Skeletal muscle satellite cell (primary cell): ENCODE data around the gene ZFP62.
A peak's percentile ranks its signal among the peaks of the same experiment; 100 is the strongest.

Experiments used
- H3K27me3 ChIP-seq: 2 replicates; pipeline ENCODE4 v1.7.0; 2013; ENCODE audit warnings: low read length; ENCODE audit not compliant: control insufficient read depth, insufficient read depth
- H3K36me3 ChIP-seq: 2 replicates; pipeline ENCODE4 v1.7.0; 2013; ENCODE audit warnings: mild to moderate bottlenecking, control low read depth, low read length; ENCODE audit not compliant: insufficient read depth
- H3K4me1 ChIP-seq: 2 replicates; pipeline ENCODE4 v1.7.0; 2013; ENCODE audit warnings: low read length; ENCODE audit not compliant: control insufficient read depth, insufficient read depth
- H3K4me2 ChIP-seq: 2 replicates; pipeline ENCODE4 v1.7.0; 2013; ENCODE audit warnings: mild to moderate bottlenecking, low read length
- H3K4me3 ChIP-seq: 2 replicates; pipeline ENCODE4 v1.7.0; 2013; ENCODE audit warnings: low read length
- H3K9ac ChIP-seq: 2 replicates; pipeline ENCODE4 v1.7.0; 2013; ENCODE audit warnings: mild to moderate bottlenecking, low read depth, low read length, moderate library complexity
- H3K9me3 ChIP-seq: replicated peaks from 2 replicates; pipeline ENCODE4 v1.7.0; 2013; ENCODE audit warnings: mild to moderate bottlenecking, control low read depth, low read length

The ZFP62 gene

DNA sequence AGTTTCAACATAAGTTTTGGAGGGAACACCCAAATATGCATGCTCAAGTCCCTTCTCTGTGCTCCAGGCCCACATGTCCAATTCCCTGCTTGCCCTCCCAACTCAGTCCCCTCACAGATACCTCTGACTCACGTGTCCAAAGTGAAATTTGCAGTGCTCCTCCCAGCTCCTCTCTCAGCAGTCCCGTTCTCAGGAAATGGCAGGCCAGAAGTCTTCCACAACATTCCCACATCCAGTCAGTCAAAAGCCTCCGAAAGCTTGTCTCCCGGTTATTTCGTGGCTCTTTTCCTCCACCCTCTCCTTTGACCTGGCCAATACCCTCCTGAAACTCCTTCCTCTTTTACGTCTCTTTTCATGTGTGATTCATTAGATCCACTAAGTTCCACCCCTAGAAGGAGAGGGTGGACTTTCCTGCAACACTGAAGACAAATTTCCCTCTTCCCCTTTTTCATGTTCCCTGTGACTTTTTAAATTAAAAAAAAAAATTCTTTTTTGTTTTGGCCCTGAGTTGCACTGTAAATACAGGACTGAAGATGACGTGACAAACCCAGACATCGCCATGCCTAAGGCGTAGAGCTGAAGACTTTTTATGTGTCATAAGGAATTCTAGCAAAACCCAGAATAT is 45.7 kb downstream of the ZFP62 start:
- H3K9me3 ChIP-seq: no peaks in the 10 kb centered on the region
- H3K9ac ChIP-seq: no peak overlapping the region
- H3K4me1 ChIP-seq: peaks cover 16% of the 10 kb centered on the region

DNA sequence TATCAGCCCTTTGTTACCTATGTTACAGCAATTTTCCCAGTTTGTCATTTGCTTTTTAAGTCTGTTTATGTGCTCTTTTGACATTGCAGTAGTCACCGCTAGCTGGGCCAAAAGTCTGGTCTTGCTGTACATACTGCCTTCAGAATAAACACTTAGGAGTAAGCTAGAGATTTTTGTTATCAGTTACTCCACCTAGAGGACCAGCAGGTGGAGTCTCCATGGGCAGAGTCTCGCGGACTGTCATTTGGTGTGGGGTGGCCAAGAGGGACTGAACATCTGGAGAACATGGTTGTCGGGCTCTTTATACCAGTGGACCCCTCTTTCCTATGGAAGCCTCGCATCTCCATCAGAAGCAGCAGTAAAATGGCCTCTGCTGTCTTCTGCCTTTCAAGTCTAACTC is 47.7 kb downstream of the ZFP62 start:
- H3K4me3 ChIP-seq: no peak overlapping the region
- H3K9ac ChIP-seq: no peak overlapping the region
- no peaks in the 10 kb centered on the region for H3K27me3 ChIP-seq
- H3K9me3 ChIP-seq: no peaks in the 10 kb centered on the region
- H3K4me2 ChIP-seq: no peak overlapping the region
- no peaks in the 10 kb centered on the region for H3K36me3 ChIP-seq
- peaks cover 22% of the 10 kb centered on the region for H3K4me1 ChIP-seq

More for the DNA sequence above, 45.7 kb downstream of the ZFP62 start:
- H3K4me3 ChIP-seq: no peak overlapping the region
- no peaks in the 10 kb centered on the region for H3K36me3 ChIP-seq
- no peaks in the 10 kb centered on the region for H3K27me3 ChIP-seq
- no peak overlapping the region for H3K4me2 ChIP-seq

DNA sequence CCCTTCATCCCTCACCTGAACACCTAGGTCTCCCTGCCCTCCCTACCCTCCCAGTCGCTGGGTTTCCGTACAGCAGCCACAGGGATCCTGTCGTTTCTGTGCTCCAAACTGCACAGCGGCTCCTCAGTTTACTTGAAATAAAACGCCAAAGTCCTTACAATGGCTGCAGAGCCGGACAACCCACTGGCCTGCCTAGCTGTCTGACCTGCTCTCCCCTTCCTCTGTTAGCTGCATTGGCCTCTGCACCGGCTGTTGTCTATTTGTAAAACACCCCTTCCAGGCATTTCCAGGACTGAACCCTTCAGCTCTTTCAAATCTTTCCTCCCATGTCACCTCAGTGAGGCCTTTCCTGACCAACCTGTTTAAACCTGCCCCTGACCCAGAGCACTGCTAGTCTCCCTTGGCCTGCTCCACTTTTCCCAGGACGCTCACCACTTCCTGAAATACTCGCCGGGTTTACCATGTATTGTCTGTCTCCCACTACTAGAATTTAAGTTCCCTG is 49.4 kb downstream of the ZFP62 start:
- Histone ChIP-seq H3K27me3 (no peaks in the 10 kb centered on the region), H3K4me3 (peak overlapping the region; percentile 85), H3K9ac (no peak overlapping the region), H3K36me3 (no peaks in the 10 kb centered on the region), H3K4me1 (peaks cover 32% of the 10 kb centered on the region), H3K4me2 (peak overlapping the region; percentile 84), H3K9me3 (no peaks in the 10 kb centered on the region)

DNA sequence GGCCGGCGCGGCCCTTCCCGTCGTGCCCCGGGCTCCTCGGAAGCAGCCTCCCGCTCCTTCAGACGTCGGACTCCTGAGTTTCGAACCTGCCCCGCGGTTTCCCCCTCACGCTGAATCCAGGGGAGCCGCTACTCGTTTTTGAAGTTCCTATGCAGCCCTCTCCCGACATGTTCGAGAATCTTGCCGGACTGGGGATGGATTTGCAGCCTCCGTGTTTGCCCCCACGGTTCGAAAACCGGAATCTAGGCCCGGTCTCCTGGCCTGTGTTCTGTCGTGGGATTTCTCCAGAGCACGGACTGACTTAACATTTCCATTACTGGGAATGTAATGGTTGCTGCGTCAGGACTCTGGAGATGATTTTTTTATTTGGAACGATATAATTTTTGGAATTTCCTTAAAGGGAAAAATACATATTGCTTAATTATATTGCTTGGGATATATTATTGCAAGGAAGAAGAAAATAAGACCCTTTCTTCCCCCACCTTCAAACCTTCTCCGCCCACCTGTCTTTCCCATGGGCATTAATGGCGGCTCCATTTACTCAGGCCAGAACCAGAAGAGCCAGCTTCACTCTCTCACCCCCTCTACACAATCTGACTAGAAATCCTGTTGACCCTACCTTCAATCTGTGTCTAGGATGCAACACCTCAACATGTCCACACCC is 50.0 kb downstream of the ZFP62 start:
- Histone ChIP-seq H3K9ac (peak overlapping the region; percentile 93), H3K36me3 (no peaks in the 10 kb centered on the region), H3K4me3 (peak overlapping the region; percentile 85), H3K27me3 (no peaks in the 10 kb centered on the region), H3K4me2 (peak overlapping the region; percentile 84), H3K9me3 (no peaks in the 10 kb centered on the region), H3K4me1 (peaks cover 32% of the 10 kb centered on the region)

DNA sequence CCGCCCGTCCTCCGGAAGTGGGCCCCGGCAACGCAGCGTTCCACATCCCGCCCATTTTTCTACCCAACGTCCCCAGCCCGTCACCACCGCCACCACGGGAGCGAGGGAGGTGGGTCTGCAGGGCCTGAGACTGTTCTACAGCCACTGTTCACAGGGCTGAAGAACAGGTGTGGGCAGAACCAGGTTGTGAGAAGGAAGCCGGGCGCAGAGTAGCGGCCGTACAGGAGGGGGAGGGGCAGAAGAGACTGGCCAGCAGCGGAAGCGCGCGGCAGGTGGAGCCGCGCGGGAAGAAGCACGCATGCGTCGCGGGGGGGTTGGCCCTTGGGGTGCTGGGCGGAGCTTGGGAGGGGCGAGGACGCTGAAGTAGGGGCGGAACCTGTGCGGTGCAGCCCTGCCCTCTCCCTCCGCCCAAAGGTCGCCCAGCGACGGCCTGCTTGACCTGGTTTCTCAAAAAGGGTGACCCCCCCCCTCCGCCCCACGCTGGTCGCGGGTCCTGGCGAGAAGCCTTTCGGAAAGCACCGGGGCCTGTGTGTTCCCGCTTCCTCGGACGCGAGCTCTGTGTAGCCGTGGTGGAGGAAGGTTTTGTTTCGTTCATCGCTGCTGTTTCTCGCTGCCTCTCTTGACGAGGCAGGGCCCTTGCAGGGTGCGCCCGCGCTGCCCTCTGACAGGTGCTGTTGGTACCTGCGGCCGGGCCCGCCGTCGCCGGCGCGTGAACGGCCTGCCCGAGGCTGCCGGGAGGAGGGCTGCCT is 50.7 kb downstream of the ZFP62 start:
- Histone ChIP-seq H3K9me3 (no peaks in the 10 kb centered on the region), H3K4me1 (peaks cover 32% of the 10 kb centered on the region), H3K27me3 (no peaks in the 10 kb centered on the region), H3K4me3 (peak overlapping the region; percentile 85), H3K9ac (peak overlapping the region; percentile 93), H3K4me2 (peak overlapping the region; percentile 84), H3K36me3 (no peaks in the 10 kb centered on the region)

DNA sequence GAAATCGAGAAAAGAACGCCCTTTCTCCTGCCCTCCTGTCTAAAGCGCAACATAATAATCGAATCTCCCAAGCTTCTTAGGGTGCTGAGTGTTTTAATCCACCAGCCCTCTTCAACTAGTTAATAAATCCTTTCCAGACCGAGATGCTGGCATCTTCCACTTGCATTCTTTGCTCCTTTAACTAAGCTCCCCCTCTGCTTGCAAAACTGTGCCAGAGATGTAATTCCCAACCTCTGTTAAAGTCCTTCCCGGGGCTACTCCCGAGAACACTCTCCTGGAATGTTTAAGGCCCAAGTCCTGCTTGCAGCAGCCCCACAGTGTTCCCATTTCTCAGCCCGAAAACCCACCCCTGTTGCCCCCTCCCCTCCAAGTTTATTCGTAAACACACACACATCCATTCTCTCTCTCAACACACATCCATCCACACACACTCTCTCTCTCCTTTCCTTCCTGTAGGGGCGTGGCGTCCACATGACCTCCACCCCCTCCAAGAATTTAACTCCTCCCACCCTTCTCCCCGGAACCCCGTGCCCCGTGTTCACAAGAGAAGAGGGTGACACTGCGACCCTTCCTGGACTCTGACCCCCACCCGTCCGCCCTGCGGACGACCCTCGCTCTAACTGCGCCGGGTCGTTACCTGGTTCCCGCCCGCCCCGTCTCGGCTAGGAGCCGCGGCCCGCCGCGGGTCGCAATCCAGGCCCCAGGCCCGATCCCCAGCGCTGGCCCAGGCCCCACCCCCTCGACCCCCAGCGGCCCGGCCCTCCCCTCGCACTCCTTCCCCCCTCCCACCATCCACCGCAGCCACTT is 51.5 kb downstream of the ZFP62 start:
- peak overlapping the region; percentile 84 for H3K4me2 ChIP-seq
- H3K4me3 ChIP-seq: peak overlapping the region; percentile 85
- H3K4me1 ChIP-seq: peaks cover 32% of the 10 kb centered on the region
- no peaks in the 10 kb centered on the region for H3K9me3 ChIP-seq
- no peaks in the 10 kb centered on the region for H3K27me3 ChIP-seq
- H3K36me3 ChIP-seq: no peaks in the 10 kb centered on the region
- peak overlapping the region; percentile 93 for H3K9ac ChIP-seq

DNA sequence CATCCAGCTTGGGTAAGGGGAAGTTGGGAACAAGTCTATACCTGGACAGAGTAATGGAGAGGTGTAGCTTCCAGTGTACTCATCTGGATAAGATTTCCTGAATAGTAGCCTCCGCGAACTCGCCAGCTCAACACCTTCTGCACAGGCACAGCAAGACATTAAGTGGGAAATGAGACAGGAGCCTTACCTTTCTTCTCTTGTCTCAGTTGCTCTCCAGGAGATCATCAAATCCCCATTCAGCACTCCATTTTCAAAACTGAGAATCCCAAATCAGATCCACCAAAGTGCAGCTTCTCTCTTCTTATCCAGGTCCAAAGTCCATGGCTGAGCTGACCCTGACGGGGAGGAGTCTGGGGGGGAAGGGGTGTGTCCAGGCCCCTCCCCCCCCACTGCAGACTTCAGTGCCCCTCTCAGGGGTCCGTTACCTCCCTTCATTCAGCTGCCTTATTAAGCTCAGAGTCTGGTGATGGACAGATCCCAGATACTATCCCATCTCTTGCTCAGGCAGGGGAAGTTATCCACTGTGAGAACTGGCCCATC is 52.5 kb downstream of the ZFP62 start:
- peak overlapping the region; percentile 85 for H3K4me3 ChIP-seq
- H3K9me3 ChIP-seq: no peaks in the 10 kb centered on the region
- peaks cover 43% of the 10 kb centered on the region for H3K4me1 ChIP-seq
- no peaks in the 10 kb centered on the region for H3K36me3 ChIP-seq
- H3K27me3 ChIP-seq: no peaks in the 10 kb centered on the region
- peak overlapping the region; percentile 93 for H3K9ac ChIP-seq
- peak overlapping the region; percentile 84 for H3K4me2 ChIP-seq

DNA sequence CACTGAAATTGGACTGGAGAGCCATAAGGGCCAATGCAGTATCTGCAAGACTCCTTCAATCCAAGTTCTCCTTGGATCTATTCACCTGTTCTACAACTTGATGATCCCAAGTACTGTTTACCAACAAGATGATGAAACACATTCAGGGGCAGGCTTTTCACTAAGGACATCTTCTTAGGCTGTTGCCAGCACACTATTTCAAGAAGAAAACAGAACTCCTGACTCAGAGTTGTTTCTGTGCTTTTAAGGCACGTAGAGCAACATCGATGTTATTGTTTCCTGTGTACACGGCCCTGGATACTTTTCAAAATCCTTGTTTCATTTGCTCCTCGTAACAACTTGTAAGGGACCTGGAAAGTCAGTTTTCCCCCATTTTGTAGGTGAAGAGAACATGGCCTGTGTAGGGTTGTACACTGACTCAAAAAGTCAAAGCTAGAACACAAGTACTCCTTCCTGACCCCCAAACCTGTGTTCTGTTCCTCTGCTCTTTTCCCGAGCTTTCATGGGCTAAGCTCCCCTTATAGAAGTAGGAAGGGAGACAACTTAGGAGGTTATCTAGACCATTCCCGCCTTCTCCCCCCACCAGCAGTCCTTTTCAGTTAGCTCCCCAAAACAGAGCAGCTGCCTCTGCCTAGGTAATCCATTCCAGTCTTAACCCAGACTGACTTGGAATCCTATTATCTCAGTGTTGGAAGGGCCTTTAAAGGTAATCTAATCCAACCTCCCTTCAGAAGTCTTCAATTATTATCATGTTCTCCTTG is 53.2 kb downstream of the ZFP62 start:
- no peaks in the 10 kb centered on the region for H3K36me3 ChIP-seq
- H3K27me3 ChIP-seq: no peaks in the 10 kb centered on the region
- peak overlapping the region; percentile 25 for H3K9ac ChIP-seq
- peak overlapping the region; percentile 84 for H3K4me2 ChIP-seq
- H3K4me1 ChIP-seq: peaks cover 49% of the 10 kb centered on the region
- H3K9me3 ChIP-seq: no peaks in the 10 kb centered on the region
- H3K4me3 ChIP-seq: peak overlapping the region; percentile 85

DNA sequence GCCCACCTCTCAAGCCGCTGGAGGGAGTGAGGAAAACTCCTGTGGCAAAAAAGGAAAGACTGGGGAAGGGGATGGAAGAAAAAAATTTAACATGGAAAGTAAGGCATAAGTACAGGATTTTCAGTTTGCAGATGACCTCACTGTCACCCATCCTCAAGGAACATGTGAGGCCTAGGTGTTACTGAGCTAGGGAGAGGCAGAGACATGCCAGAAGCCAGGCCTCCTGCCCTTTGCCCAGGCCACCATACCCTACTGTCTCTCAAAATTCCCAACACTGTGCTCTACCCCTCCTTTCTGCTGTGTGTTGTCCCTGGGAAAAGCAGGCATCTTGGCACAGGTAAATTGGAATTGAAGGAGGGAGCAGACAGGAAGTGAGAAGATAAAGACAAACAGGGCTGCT is 54.0 kb downstream of the ZFP62 start:
- H3K4me1 ChIP-seq: peaks cover 50% of the 10 kb centered on the region
- no peaks in the 10 kb centered on the region for H3K9me3 ChIP-seq
- no peaks in the 10 kb centered on the region for H3K27me3 ChIP-seq
- H3K4me3 ChIP-seq: peak overlapping the region; percentile 12
- H3K9ac ChIP-seq: peak overlapping the region; percentile 25
- peak overlapping the region; percentile 84 for H3K4me2 ChIP-seq
- no peaks in the 10 kb centered on the region for H3K36me3 ChIP-seq

DNA sequence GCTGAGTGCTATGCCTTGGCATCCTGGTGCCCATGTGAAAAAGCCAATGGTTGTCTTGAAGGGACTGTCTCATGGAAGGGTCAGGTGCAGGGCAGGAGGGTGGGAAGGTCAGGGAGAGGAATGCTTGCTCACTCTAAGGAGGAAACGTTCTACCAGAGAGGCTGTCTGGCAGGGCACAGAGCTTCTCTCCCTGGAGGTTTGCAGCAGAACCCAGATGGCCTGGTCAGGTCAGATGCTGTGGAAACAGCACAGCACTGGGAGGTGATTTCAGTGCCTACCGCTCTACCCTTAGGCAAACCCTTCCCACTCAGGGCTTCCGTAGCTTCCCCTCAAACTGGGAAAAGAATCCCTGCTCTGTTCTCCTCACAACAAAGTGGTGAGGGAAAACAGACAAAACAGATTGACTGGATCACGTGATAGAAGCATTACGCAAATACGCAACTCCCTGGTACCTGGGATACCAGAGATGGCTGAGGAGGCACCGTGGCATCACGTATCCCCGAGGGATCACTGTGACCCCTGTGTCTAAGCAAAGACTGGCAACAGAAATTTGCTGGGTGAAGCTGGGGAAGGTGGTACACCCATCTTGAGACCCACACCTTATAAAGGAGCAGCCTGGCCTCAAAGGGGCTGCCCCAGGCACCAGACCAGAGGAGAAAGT is 54.6 kb downstream of the ZFP62 start:
- H3K36me3 ChIP-seq: no peaks in the 10 kb centered on the region
- H3K4me3 ChIP-seq: no peak overlapping the region
- H3K4me1 ChIP-seq: peaks cover 50% of the 10 kb centered on the region
- H3K27me3 ChIP-seq: no peaks in the 10 kb centered on the region
- H3K9me3 ChIP-seq: no peaks in the 10 kb centered on the region
- peak overlapping the region; percentile 84 for H3K4me2 ChIP-seq
- H3K9ac ChIP-seq: no peak overlapping the region
